ENCODE results near the gene SLC41A2.

GRCh38 chr12:104942075-104942474 lies 16.0 kb downstream of the SLC41A2 start:
- TF ChIP-seq TAF1 (IDR thresholded peaks at IDR 0.05; ENCODE audit: borderline replicate concordance, insufficient read depth, low read length): no peak
- no peak for TF ChIP-seq SIN3A (IDR thresholded peaks at IDR 0.05; ENCODE audit: borderline replicate concordance, insufficient read depth, low read length)
